ENCODE measurements around the gene TOP2B. TPM values are rescaled to one million over a fixed set of nuclear protein-coding genes. Genes with fewer than 3 reads are reported as not detected.

TOP2B gene
- total RNA-seq, 1 experiment from 2014 or later = 73.3 TPM

GRCh38 chr3:25677121-25677520 lies 12.4 kb upstream of the TOP2B start:
- DNase-seq (ENCODE audit: low read depth) = no peak

GRCh38 chr3:25674670-25675069 lies 10.0 kb upstream of the TOP2B start:
- no peak for DNase-seq (ENCODE audit: low read depth)

- no peak for DNase-seq (ENCODE audit: low read depth)
These were observed 9.1 kb upstream of the TOP2B start for GRCh38 chr3:25673738-25674298.

- DNase-seq (ENCODE audit: low read depth) = no peak
These were observed 891 bp upstream of the TOP2B start for GRCh38 chr3:25665315-25666280.

GRCh38 chr3:25663869-25664811 lies 567 bp downstream of the TOP2B start:
- DNase-seq (ENCODE audit: low read depth) = peak; percentile 59

- peak; percentile 17 for DNase-seq (ENCODE audit: low read depth)
These were observed 1.3 kb downstream of the TOP2B start for GRCh38 chr3:25663347-25663868.

- no peak for DNase-seq (ENCODE audit: low read depth)
These were observed 1.9 kb downstream of the TOP2B start for GRCh38 chr3:25662736-25663320.

GRCh38 chr3:25661694-25662437 lies 2.8 kb downstream of the TOP2B start:
- no peak for DNase-seq (ENCODE audit: low read depth)

- DNase-seq (ENCODE audit: low read depth) = no peak
These were observed 5.9 kb downstream of the TOP2B start for GRCh38 chr3:25658836-25659235.

GRCh38 chr3:25657293-25657692 lies 7.4 kb downstream of the TOP2B start:
- DNase-seq (ENCODE audit: low read depth) = no peak

- no peak for DNase-seq (ENCODE audit: low read depth)
These were observed 9.0 kb downstream of the TOP2B start for GRCh38 chr3:25655659-25656058.

- DNase-seq (ENCODE audit: low read depth) = no peak
These were observed 10.1 kb downstream of the TOP2B start for GRCh38 chr3:25654576-25654975.

- DNase-seq (ENCODE audit: low read depth) = no peak
These were observed 11.4 kb downstream of the TOP2B start for GRCh38 chr3:25653322-25653721.

GRCh38 chr3:25652921-25653320 lies 11.8 kb downstream of the TOP2B start:
- DNase-seq (ENCODE audit: low read depth) = no peak

GRCh38 chr3:25648925-25649830 lies 15.5 kb downstream of the TOP2B start:
- no peak for DNase-seq (ENCODE audit: low read depth)

GRCh38 chr3:25648107-25648535 lies 16.6 kb downstream of the TOP2B start:
- DNase-seq (ENCODE audit: low read depth) = peak; percentile 50

- DNase-seq (ENCODE audit: low read depth) = no peak
These were observed 29.7 kb downstream of the TOP2B start for GRCh38 chr3:25635038-25635437.

GRCh38 chr3:25633919-25634318 lies 30.8 kb downstream of the TOP2B start:
- DNase-seq (ENCODE audit: low read depth) = no peak

- no peak for DNase-seq (ENCODE audit: low read depth)
These were observed 32.7 kb downstream of the TOP2B start for GRCh38 chr3:25631989-25632388.

GRCh38 chr3:25621087-25621486 lies 43.6 kb downstream of the TOP2B start:
- DNase-seq (ENCODE audit: low read depth) = no peak

Measured in Daoy (cell line).